ENCODE data around the gene UTS2R.

Gene UTS2R

DNA sequence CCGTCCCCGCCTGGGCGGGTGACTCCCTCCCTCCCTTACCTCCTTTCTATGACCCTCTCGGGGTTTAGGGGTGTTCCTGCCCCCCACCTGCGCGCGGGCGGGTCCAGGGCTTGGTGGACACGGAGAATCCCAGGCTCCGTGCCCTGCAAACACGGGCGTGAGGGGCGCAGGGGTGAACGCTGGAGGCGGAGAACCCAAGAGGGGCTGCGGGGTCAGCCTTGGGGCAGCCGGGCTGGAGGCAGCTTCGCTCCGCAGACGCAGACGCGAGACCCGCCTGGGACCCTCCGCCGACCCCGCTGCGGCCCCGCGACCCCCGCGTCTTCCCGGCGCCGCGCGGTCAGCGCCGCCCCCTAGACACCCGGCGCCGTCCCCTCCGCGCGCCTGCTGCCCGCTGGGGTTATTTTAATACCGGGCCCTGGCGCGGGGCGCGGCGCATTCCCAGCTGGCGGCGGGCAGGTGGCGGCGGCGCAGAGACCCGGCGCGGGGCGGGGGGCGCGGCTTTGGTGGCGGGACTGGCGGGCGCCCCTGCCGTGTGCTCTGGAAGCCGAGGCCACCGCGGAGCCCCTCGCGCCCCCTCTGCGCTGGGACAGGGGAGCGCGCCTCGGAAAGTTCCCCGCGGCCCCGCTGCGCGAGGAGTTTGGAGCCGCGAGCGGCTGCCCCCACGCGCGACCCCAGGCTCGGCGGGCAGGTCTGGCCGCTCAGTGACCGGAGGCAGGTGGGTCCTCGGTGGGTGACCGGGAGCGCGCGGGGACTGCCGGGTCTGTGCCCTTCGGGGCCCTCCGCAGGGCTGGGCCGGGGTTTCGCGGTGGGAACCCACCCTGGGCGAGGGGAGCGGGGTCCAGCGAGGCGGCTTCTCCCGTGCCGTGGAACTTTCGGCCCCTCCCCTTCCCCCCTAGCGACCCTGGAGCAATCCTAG lies at the start of gene UTS2R:
Gene UTS2R (plus strand): TSS at position 433 of the 916 bp plus-strand sequence. CDS start 2,560 bp downstream, outside the sequence.
- DNase-seq: peak; percentile 20

DNA sequence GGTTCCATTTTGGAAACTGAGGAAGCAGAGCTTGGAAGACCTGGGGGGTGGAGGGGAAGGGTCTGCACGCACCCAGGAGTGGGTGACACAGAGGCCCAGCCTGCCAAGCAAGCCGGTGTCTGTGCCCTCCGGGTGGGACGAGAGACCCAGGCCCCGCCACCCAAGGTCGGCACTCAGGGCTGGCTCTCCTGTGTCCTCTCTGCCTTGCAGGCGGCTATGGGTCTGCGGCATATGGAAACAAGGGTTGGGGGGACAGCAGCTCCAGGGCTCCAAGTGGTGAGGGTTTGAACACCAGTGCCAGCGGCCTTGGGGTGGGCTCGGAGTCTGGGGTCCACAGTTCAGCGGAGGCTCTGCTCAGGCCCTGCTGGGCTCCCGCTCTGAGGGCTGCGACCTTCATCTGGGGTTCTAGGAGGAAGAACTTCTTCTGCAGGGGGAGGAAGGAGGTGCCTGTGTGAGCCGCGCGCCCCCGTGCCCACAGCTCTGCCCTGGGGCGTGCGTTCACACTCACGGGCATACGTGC lies 49.6 kb upstream of the UTS2R start:
- no peak for DNase-seq

DNA sequence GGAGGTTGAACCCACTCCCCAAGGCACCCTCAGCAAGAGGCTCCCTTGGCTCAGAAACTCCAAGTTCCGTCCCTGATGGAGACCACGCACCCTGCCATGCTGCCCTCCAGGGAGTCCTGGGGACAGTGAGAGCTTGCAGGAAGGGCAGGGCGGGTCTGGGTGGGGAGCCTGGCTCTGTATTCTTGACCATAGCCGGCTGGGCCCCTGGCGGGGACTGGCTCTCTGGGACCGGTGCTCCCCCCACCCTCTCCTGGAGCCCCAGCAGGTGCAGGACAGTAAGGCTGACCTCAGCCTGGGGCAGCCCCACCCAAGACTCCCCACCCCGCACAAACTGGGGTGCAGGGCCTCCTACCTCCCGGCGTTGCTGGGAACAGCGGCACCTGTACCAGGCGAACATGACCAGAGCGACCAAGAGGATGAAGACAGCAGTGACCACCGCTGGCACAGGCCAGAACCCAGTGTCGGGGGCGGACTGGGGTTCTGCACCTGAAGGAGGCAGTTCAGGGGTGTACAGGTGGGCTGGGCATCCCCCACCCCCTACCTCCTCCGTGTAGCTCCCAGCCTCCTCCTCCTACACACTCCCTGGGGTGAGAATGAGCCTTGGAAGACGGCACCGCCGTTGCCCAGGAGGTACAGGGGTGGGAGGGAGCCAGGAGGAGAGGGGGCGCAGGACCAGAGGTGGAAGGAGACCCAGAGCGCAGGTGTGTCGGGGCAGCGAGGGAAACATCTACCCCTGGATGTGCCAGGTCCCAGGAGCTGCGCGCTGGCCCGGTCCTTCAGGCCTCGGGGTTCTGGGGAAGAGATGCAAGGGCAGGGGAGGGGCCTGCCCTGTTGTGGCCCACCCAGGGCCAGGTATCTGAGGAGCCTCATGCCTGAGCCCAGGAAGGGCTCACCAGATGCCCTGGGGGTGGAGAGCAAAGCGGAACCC lies 48.8 kb upstream of the UTS2R start:
- DNase-seq: no peak

DNA sequence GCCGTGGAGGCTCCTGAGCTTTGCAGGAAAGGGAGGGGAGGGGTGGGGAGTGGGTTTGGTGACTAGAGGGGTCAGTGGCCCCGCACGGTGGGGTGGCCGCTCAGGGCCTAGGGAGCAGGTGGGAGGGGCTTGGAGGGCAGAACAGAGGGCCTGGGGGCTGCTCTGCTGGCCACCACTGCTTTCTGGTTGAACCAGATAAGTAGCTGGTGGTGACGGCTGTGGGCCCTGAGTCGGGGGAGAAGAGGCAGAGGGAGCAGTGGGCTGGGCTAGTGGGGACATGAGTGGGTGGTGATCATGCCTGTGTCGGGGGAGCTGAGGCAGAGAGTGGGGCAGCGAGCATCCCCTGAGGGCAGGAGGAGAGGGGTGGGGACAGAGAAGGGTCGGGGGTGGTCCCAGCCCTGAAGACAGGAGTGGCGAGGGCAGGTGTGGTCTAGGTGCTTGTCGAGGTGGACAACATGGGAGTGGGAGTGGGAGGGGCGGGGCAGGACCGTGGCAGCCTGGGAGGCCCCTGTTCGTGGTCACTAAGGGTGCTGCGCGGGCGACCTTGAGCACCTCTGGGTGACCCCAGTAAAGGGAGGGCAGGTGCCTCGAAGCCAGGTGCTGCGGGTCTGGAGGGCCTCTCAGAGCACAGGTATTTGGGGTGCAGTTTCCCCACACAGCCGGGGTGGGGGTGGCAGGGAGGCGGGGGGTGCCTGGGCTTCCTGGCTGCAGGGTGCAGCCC lies 47.9 kb upstream of the UTS2R start:
- no peak for DNase-seq

DNA sequence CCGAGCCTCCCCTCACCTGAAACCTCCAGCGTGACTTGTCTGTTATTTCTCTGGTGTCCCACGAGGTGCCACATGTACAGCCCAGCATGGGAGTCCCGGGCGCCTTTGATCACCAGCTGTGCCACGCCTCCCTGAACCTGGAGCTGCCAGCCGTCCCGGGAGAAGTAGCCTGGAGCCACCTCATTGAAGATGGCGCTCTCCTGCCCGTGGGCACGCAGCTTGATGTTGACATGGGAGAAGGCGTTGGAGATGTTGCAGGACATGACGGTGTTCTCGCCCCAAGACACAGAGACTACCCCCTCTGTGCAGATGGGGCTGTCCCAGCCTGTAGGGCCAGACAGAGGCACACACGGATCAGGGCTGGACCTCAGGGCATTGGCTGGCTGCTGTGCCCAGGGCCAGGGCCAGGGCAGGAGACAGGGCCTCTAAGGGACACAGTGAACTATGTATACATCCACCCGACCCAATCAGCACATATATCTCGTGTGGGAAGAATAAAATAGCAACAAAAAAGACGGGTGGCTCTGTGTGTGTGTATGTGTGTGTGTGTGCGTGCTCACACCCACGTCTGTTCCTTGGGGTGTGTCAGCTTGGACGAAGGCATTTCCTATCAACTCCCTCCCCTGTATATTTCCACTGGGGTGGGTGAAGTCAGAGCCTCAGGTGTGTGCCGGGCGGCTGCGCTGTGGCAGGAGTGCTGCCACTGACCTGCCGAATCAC lies 46.8 kb upstream of the UTS2R start:
- no peak for DNase-seq

DNA sequence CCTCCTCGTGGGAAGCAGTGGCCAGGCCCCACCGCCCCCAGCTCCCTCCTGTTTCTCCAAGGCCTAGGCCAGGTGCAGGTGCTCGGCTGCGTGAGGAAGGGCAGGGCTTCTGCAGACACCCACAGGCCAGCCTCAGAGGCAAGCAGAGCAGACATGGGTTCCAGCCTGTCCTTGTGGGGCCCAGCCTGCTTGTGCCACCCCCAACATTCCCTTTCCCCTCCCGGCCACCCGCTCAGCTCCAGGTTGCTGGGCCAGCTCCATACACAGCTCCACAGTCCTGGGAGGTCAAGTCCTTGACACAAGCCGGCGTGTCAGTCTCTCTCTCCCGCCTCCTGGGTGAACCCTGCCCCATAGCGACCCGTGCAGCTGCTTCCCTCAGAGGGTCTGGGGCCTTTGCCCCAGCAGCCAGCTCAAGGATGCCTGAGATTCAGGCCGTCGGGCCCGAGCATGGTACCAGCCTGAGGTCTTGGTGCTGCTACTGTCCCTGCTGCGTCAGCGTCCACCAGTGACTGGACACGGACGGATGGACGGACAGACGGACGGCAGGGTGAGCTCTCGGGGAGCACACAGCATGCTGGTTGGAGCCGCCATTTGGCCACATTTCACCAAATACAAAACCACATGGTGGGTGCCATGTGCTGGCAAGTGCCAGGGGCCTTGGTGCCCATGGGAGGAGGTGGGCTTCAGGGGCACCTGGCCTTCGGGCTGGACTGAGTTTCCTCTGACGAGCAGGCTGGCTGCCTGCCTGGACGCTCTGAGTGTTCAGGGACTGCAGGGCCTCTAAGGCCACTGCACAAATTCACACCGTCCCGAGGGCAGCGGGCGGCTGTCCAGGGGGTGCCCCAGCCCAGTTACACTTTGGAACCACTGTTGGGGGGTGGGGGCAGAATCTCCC lies 46.0 kb upstream of the UTS2R start:
- DNase-seq: no peak

DNA sequence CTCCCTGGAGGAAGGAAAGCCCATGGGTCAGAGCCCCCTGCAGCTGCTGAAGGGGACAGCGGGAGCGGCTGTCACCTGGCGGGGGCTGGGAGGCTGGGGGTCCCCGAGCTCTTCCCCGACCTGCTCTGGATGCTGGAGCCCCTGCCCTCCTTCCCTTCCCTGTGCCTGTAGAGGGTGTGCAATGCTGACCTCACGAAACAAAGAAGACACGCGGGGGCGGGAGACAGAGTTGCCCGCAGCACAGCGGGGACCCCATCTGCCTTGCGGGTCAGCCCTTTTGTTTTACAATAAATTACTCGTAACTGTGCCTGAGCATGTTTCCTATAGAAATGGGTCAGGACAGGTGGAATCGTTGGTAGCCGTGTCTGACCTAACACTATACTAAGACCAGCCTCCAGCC lies 44.3 kb upstream of the UTS2R start:
- no peak for DNase-seq

DNA sequence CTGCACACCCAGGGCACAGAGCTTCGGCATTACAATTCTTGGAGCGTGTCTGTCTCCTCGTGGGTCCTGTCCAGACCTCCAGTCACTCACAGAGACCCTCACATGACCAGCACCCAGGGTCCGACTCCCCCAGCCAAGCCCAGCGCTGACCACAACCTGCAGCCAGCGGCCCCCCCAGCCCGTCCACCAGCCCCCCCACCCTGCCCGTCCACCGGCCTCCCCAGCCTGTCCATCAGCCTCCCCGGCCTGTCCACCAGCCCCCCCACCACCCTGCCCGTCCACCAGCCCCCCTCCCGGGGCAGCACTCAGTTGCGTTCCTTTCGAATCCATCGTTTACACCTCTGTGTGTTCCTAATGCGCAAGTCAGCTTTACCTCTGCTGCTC lies 43.8 kb upstream of the UTS2R start:
- DNase-seq: no peak

DNA sequence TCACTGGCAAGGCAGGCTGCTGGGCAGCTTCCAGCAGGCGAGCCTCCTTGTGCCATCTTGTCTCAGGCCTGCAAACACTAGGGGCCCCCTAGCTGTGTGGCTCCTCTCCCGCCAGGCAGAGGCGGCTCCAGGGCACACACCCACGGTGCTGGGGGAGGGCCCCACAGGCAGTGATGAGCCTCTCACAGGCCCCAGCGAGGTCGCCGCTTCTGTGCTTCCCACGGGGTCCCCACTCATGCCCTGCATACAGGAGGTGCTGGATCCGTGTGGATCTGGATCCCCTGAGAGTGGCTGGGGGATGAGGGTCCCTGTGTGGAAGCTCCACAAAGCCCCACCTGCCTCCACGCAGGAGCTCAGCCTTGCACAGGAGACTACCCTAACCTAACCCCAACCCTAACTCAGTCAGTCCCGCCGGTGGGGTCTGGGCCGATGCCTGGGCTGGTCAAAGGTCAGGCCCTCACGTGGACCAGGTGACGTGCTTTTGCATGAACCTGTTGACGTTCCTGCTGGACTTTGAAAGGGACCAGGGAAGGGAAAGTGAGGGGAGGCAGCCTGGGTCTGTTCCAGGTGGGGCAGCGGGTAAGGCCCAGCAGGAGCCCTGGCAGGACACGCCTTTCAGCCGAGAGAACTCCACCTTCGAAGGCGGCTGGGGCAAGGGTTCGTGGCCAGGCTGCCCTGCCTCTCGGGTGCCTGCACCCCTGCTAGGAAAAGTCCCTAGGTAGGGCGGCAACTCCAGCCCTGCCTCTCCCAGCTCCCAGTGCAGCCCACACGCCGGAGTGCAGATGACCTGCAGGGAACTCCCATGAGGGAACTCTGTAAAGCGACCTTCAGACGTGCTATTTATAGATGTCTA lies 43.2 kb upstream of the UTS2R start:
- DNase-seq: no peak

DNA sequence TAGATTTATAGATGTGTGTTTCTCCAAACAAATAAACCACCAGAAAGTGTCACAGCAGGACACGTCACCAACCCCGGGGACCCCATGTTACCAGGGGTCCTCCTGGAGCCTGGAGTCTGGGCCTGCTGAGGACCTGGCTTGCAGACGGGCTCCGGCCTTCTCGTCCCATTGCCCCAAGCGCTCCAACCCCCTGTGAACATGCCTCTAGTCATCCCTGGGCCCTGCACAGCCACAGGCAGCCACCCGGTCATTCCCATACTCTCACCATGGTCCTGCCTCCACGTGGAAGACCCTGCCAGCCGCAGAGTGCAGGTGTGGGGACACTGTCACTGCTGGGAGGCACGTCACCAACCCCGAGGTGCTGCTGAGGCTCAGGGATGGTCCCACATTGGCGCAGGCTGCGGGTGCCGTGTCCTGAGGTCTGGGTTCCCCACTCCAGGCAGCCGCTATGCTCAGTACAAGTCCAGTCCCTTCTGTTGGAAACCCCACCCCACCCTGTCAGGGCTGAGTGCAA lies 42.5 kb upstream of the UTS2R start:
- DNase-seq: no peak

DNA sequence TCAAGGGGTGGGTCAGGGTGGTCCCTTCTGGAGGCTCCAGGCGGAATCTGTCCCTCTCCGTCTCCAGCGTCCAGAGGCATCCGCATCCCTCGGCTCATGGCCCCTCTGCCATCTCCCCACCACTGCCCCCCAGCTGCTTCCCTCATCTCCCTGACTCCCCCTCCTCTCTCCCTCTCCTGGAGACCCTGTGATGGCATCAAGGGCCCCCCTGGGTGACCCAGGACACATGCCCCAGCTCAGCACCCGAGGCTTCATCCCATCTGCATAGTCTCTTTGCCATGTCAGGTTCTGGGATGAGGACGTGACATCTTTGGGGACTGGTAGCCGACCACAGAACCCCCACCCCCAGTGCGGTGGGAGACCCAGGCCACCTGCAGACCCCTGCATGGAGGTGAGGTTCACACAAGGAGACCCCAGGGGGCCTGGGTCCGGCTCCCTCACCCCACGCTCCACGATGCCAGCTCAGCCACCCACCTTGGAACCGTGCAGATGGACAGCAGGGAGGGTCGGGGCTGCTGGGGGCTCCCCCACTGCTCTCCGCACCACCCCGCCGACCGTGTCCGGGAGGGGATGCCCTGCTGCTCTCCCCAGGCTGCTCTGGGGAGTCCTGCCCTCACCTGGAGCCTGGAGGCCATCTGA lies 41.8 kb upstream of the UTS2R start:
- DNase-seq: no peak

DNA sequence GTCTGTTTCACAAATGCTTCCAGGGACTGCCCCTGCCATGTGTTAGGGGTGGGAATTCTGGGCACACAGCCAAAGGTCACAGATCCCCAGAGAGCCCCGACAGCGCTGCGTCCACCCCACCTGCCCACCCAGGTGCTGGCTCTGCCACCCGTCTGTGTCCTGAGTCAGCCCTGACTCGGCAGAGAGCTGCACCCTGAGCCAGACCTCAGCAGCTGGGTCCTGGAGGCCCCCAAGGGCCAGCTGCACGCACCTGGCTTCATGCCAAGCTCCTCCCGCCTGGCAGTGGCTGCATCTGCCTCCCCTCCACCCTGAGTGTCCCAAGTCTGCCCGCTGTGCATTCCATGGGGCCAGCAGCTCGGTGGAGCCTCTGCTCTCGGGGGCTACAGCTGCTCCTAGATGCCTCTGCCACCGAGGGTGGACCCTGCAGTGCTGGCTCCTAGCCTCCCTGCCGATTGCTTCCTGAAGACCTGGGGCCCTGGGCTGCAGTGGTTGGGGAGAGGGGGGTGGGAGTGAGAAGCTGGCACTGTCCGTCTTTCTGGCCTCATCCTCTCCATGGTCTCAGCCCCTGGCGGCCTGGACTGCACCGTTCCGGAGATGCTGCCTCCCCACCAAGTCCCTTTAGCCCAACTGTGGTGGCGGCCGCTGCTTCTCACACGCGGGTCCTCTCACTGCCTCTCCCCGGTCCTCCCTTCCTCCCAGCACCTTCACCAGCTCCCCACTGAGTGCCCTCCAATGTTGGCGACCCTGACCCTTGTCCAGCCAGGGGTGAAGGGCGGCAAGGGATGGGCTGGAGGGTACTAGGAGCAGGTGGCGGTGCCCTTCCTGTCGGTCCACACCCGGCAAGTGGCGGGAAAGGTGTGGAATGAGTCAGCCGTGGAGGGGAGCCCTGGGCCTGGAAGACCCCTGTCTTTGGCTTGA lies 41.0 kb upstream of the UTS2R start:
- peak; percentile 83 for DNase-seq

DNA sequence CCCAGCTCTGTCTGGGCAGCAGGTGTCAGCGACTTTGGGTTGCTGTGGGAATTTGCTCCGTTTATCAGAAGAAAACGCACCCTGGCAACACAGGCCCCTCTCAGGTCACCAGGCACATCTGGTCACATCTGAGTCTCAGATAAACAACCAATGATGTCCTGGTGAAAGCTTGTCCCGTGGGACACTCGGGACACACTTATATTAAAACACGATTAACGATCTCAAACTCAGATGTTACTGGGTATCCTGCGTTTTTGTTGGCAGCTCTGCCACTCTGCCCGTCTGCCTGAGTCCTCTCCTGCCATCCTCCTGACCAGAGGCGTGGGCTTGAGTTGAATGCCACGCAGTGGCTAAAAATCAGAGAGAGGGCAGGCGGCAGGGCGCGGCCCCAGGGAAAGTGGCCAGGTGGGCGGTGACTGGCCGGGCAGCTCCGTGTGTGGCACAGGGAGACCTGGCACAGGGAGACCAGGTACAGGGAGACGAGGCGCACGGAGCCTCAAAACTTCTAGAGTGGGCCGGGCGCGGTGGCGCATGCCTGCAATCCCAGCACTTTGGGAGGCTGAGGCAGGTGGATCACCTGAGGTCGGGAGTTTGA lies 40.1 kb upstream of the UTS2R start:
- no peak for DNase-seq

DNA sequence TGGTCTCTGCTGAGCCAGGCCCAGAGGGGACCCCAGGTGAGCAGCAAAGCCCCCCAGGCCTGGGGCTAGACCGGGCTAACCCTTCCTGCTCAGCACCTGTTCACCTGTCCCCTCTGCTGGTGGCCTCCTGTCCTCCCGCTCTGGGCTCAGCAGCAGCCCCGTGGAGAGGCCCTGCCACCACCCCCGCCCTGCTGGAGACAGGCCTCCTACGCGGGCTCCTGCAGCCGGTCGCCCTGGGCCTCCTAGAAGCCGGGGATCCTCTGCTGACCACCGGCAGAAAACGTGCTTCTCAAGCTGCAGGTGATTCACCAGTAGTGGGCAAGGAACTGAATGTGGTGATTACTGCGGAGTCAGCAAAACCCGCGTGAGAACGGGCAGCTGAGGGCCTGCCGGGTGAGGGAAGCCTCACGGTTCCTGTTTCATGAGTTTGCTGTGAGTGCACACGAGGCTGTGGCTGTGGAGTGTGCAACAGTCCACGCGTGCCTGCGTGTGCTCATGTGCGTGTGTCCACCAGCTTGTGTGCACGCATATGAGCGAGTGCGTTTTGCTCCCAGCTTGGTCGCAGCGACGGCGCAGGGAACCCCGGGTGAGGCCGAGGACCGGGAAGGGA lies 38.8 kb upstream of the UTS2R start:
- no peak for DNase-seq

DNA sequence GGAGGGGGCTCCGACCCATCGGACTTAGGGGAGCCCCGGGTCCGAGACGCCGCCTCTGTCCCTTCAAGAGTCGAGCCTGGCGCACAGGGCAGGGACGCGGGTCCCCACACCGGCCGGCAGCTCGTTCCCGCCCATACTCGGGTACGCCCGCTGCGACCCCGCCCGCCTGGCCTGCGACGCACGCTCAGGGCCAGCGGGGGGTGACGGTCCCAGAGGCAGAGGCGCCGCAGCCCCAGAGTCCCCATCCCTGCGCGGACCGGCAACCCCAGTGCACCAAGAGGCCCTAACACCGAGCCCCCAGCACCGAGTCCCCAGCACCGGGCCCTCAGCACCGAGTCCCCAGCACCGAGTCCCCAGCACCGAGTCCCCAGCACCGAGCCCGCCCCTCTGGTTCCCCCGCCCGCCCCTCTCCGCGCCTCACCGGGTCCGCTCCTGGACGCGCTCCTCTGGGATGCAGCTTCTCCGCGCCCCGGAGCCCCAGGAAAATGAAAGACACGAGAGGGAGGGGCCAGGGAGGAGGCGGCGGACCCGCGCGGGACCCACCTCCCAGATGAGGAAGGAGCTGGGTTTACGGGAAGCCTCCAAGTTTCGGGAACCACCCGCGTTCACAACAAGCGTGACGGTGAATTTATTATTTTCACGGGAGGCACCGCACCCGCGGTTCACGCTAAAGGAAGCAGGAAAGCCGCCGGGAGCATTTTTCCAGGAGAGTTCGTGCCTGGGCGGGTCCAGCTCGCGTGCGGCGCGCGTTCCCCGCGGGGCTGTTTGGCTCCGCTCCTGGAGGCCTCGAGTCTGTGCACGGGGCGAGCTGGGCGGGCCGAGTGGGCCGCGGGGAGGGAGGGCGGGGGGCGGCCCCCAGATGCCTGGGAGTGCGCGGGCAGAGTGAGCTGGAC lies 38.0 kb upstream of the UTS2R start, which contains the start of gene SECTM1:
Gene SECTM1 (minus strand): TSS at position 488 of the 893 bp plus-strand sequence. CDS start 6,526 bp downstream, outside the sequence.
- DNase-seq: no peak

DNA sequence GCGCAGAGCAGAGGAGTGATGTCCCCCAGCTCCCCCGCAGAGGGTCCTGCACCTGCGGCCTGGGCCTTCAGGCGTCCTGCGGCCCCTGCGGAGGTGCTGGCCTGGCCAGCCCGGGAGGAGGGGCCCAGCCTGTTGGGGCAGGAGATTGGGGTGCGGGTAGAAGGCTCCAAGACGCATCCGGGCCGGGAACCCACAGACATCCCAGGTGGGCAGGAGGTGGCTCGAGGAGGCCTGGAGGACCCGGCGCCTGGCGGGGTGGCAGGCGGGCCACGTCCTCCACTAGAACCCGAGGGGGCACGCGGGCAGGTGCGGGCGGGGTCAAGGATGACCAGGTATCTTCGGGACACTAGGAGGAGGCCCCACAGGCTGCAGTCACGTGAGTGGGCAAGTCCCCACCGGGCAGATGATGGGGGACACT lies 37.4 kb upstream of the UTS2R start:
- DNase-seq: no peak
